ENCODE results near the gene BTG2. TPM values are rescaled to one million over a fixed set of nuclear protein-coding genes. Genes with fewer than 3 reads are reported as not detected.

The BTG2 gene
- total RNA-seq, 1 experiment from 2014 or later: 24.2 TPM

- Histone ChIP-seq H3K4me1 (ENCODE audit: control insufficient read depth in 1 of 2, insufficient read depth in 2 of 2, low read length in 2 of 2) (peaks cover 0 to 7% of the 10 kb centered on the region in 2 experiments; a peak in 1 of 4 replicates), H3K9me2 (ENCODE audit: insufficient read depth) (no peaks in the 10 kb centered on the region), H3K4me2 (ENCODE audit: low read length) (no peak overlapping the region), H2AFZ (ENCODE audit: low read depth, low read length, poor library complexity, severe bottlenecking) (no peak overlapping the region), H3K27me3 (ENCODE audit: insufficient read depth, low read length) (no peaks in the 10 kb centered on the region), H3K9ac (ENCODE audit: low read length) (no peak overlapping the region), H3K36me3 (ENCODE audit: control insufficient read depth in 1 of 2, insufficient read depth in 2 of 2, low read length in 2 of 2) (no peaks in the 10 kb centered on the region), H3K27ac (ENCODE audit: low read depth, low read length) (no peak overlapping the region), H3K79me2 (ENCODE audit: insufficient read depth, low read length) (no peaks in the 10 kb centered on the region), H3K9me3 (ENCODE audit: control insufficient read depth in 1 of 2, insufficient read depth in 1 of 2, low read depth in 1 of 2, low read length in 2 of 2) (no peaks in the 10 kb centered on the region), H4K20me1 (ENCODE audit: insufficient read depth) (no peaks in the 10 kb centered on the region), H3K4me3 (replicated peaks in 1 of 2; ENCODE audit: low read depth in 1 of 2, low read length in 2 of 2) (no peak overlapping the region)
- ATAC-seq (no peak), DNase-seq (ENCODE audit: low read depth, low spot score) (no peak)
- no TSS peak for BruUV-seq (replicated peaks)
- ChIA-PET RAD21 (ENCODE audit: low non-redundant PET in 1 of 2, low total read pairs in 2 of 2, uncharacterized antibody in 2 of 2, unreplicated experiment in 2 of 2) (no interaction called here), CTCF (interaction anchor here (1.9 kb wide), 1 partner anchor 224 kb away, joined by 9 read pairs; no protein-coding TSS in a partner anchor), POLR2A (no interaction called here)
- intact Hi-C loops (cut with micrococcal nuclease): no loop called here
- TF ChIP-seq POLR2AphosphoS5 (IDR thresholded peaks at IDR 0.05; ENCODE audit: low read depth, low read length) (no peak), SRF (IDR thresholded peaks at IDR 0.05; ENCODE audit: low read depth) (no peak), JUND (IDR thresholded peaks at IDR 0.05) (no peak), CTCF (IDR thresholded peaks at IDR 0.05 in 2 of 3, conservative IDR thresholded peaks at IDR 0.05 in 1 of 3; ENCODE audit: borderline replicate concordance in 1 of 3, insufficient read depth in 1 of 3, low read depth in 2 of 3, low read length in 2 of 3) (no peak), EGR1 (IDR thresholded peaks at IDR 0.05; ENCODE audit: low read depth) (no peak), SP1 (IDR thresholded peaks at IDR 0.05; ENCODE audit: low read depth) (no peak), POLR2A (IDR thresholded peaks at IDR 0.05; ENCODE audit: borderline replicate concordance, extremely low read depth, insufficient read depth, insufficient read length) (no peak), REST (IDR thresholded peaks at IDR 0.05; ENCODE audit: low read depth) (no peak), ZFX (IDR thresholded peaks at IDR 0.05) (no peak), ATF3 (IDR thresholded peaks at IDR 0.05) (no peak), EZH2 (IDR thresholded peaks at IDR 0.05) (no peak), MAX (IDR thresholded peaks at IDR 0.05) (no peak), ZBTB33 (IDR thresholded peaks at IDR 0.05; ENCODE audit: extremely low read depth, insufficient replicate concordance, low read length) (no peak), FOSL1 (IDR thresholded peaks at IDR 0.05; ENCODE audit: low read depth) (no peak), CEBPB (IDR thresholded peaks at IDR 0.05; ENCODE audit: low read depth) (no peak), TCF7L2 (IDR thresholded peaks at IDR 0.05; ENCODE audit: borderline replicate concordance, extremely low read depth, insufficient read depth, insufficient read length) (no peak), RAD21 (IDR thresholded peaks at IDR 0.05; ENCODE audit: low read depth) (no peak), EZH2phosphoT487 (IDR thresholded peaks at IDR 0.05; ENCODE audit: borderline replicate concordance) (no peak), SIN3A (IDR thresholded peaks at IDR 0.05; ENCODE audit: low read depth) (no peak)
Observed at GRCh38 chr1:203263496-203263895, 41.8 kb upstream of the BTG2 start.
